Neural progenitor cell (in vitro differentiated cells): ENCODE results near the gene EDC4. TPM values are rescaled to one million over a fixed set of nuclear protein-coding genes. Genes with fewer than 3 reads are reported as not detected.

Experiments used
- DNase-seq: peaks from one replicate; pipeline ENCODE4 v3.0.0-alpha.2; 2016; ENCODE audit warnings: low spot score
- H2AFZ ChIP-seq: fragments of 200-600 bp; sonication (generic); replicated peaks from 2 replicates; pipeline ENCODE4 v1.6.1; 2016; ENCODE audit warnings: antibody characterized with exemption
- H3F3A ChIP-seq: fragments of 200-600 bp; sonication (generic); 2 replicates; pipeline ENCODE4 v1.6.1; 2016; ENCODE audit warnings: antibody characterized with exemption, low read depth
- H3K27ac ChIP-seq: fragments of 200-600 bp; sonication (generic); 2 replicates; pipeline ENCODE4 v1.5.1; 2016; ENCODE audit warnings: mild to moderate bottlenecking
- H3K27me3 ChIP-seq: fragments of 200-600 bp; sonication (generic); 2 replicates; pipeline ENCODE4 v1.6.1; 2016; ENCODE audit warnings: mild to moderate bottlenecking, moderate library complexity
- H3K36me3 ChIP-seq: fragments of 200-600 bp; sonication (generic); 2 replicates; pipeline ENCODE4 v1.5.1; 2016
- H3K4me1 ChIP-seq: fragments of 200-600 bp; sonication (generic); 2 replicates; pipeline ENCODE4 v1.6.1; 2016; ENCODE audit warnings: mixed run types
- H3K4me2 ChIP-seq: fragments of 200-600 bp; sonication (generic); 2 replicates; pipeline ENCODE4 v1.6.1; 2016
- H3K4me3 ChIP-seq: fragments of 200-600 bp; sonication (generic); 2 replicates; pipeline ENCODE4 v1.5.1; 2016
- H3K79me2 ChIP-seq: fragments of 200-600 bp; sonication (generic); 2 replicates; pipeline ENCODE4 v1.6.1; 2016; ENCODE audit warnings: low read depth
- H3K9ac ChIP-seq: fragments of 200-600 bp; sonication (generic); 2 replicates; pipeline ENCODE4 v1.6.1; 2016
- H3K9me3 ChIP-seq: fragments of 200-600 bp; sonication (generic); 2 replicates; pipeline ENCODE4 v1.5.1; 2016; ENCODE audit warnings: low read depth
- H4K20me1 ChIP-seq: fragments of 200-600 bp; sonication (generic); 2 replicates; pipeline ENCODE4 v1.6.1; 2016; ENCODE audit warnings: low read depth
- H3K27ac Mint-ChIP-seq: 3 replicates; pipeline ENCODE4 v1.8.0; 2021; ENCODE audit warnings: mixed read lengths
- H3K27me3 Mint-ChIP-seq: 2 replicates; pipeline ENCODE4 v1.8.0; 2022; ENCODE audit warnings: low read depth, mild to moderate bottlenecking, inconsistent platforms, moderate library complexity, mixed read lengths; ENCODE audit not compliant: insufficient read depth
- H3K36me3 Mint-ChIP-seq: 3 replicates; pipeline ENCODE4 v1.8.0; 2021; ENCODE audit warnings: mixed read lengths
- H3K4me1 Mint-ChIP-seq: 3 replicates; pipeline ENCODE4 v1.8.0; 2021; ENCODE audit warnings: mixed read lengths
- H3K4me3 Mint-ChIP-seq: 3 replicates; pipeline ENCODE4 v1.8.0; 2021; ENCODE audit warnings: mild to moderate bottlenecking, moderate library complexity, mixed read lengths
- H3K9me3 Mint-ChIP-seq: 3 replicates; pipeline ENCODE4 v1.8.0; 2020; ENCODE audit warnings: mixed read lengths
- EZH2 ChIP-seq: fragments of 200-600 bp; sonication (generic); IDR thresholded peaks from 2 replicates; pipeline ENCODE4 v1.6.1; 2017; ENCODE audit warnings: antibody characterized with exemption, mild to moderate bottlenecking, moderate library complexity
- EZH2phosphoT487 ChIP-seq: fragments of 200-600 bp; sonication (generic); IDR thresholded peaks from 2 replicates; pipeline ENCODE4 v1.6.1; 2017; ENCODE audit warnings: antibody characterized with exemption
- total RNA-seq: library from RNA; depleted of rRNA; stranded (reverse); fragments of >200 nt; gene quantifications from 2 replicates; pipeline ENCODE4 v1.2.3, GENCODE V29; 2015; ENCODE audit warnings: low replicate concordance
- TF ChIP-seq, protein P1 (sequence below): fragments of 200-600 bp; sonication (generic); IDR thresholded peaks from 2 replicates; pipeline ENCODE4 v1.5.1; 2017; ENCODE audit warnings: antibody characterized with exemption, mild to moderate bottlenecking

Gene EDC4
- total RNA-seq, 1 donor from 2014 or later = 32.7 TPM

DNA sequence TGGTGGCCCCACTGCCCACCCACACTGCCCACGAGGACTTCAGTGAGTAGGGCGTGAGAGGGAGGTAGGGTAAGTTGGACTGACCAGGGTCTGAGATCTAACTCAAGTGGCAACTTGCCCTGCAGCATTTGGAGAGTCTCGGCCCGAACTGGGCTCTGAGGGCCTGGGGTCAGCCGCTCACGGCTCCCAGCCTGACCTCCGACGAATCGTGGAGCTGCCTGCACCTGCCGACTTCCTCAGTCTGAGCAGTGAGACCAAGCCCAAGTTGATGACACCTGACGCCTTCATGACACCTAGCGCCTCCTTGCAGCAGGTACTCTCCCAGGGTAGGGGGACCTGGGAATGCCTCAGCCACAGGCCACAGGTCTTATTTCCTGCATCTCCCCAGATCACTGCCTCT lies 6.6 kb downstream of the EDC4 start:
- Histone ChIP-seq H4K20me1 (peaks cover 21% of the 10 kb centered on the region), H3K4me2 (no peak overlapping the region), H3K4me1 (peaks cover 3% of the 10 kb centered on the region), H3K27me3 (no peaks in the 10 kb centered on the region), H3K9me3 (no peaks in the 10 kb centered on the region), H3K79me2 (peaks cover 16% of the 10 kb centered on the region), H3K4me3 (no peak overlapping the region), H2AFZ (no peak overlapping the region), H3K9ac (no peak overlapping the region), H3K27ac (no peak overlapping the region), H3F3A (peaks cover 12% of the 10 kb centered on the region), H3K36me3 (no peaks in the 10 kb centered on the region)
- no peak for DNase-seq
- no peaks in the 10 kb centered on the region for H3K9me3 Mint-ChIP-seq
- no peak for TF ChIP-seq EZH2
- TF ChIP-seq, protein P1, sequence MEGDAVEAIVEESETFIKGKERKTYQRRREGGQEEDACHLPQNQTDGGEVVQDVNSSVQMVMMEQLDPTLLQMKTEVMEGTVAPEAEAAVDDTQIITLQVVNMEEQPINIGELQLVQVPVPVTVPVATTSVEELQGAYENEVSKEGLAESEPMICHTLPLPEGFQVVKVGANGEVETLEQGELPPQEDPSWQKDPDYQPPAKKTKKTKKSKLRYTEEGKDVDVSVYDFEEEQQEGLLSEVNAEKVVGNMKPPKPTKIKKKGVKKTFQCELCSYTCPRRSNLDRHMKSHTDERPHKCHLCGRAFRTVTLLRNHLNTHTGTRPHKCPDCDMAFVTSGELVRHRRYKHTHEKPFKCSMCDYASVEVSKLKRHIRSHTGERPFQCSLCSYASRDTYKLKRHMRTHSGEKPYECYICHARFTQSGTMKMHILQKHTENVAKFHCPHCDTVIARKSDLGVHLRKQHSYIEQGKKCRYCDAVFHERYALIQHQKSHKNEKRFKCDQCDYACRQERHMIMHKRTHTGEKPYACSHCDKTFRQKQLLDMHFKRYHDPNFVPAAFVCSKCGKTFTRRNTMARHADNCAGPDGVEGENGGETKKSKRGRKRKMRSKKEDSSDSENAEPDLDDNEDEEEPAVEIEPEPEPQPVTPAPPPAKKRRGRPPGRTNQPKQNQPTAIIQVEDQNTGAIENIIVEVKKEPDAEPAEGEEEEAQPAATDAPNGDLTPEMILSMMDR = no peak
- TF ChIP-seq EZH2phosphoT487 = no peak
- H3K4me1 Mint-ChIP-seq = peaks cover 10% of the 10 kb centered on the region
- no peak overlapping the region for H3K4me3 Mint-ChIP-seq
- peaks cover 2% of the 10 kb centered on the region for H3K27me3 Mint-ChIP-seq
- H3K27ac Mint-ChIP-seq = no peak overlapping the region
- peaks cover 16% of the 10 kb centered on the region for H3K36me3 Mint-ChIP-seq

DNA sequence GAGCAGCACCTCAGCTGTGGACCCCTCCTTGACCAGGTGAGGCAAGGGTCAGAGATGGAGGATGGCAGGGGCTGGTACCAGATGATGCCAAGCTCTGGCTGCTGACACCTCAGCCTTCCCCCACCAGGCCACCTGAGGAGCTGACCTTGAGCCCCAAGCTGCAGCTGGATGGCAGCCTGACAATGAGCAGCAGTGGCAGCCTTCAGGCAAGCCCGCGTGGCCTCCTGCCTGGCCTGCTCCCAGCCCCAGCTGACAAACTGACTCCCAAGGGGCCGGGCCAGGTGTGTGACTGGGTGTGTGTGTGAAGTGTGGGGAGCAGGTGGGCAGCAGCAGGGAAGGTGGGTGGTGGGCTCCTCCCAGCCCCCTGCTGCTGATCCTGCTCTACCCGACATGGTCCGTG lies 7.1 kb downstream of the EDC4 start:
- Histone ChIP-seq H2AFZ (no peak overlapping the region), H3K9ac (no peak overlapping the region), H4K20me1 (peaks cover 23% of the 10 kb centered on the region), H3K79me2 (peaks cover 11% of the 10 kb centered on the region), H3K4me2 (no peak overlapping the region), H3K36me3 (no peaks in the 10 kb centered on the region), H3K4me3 (no peak overlapping the region), H3K9me3 (no peaks in the 10 kb centered on the region), H3K27ac (no peak overlapping the region), H3K27me3 (no peaks in the 10 kb centered on the region), H3K4me1 (peaks cover 7% of the 10 kb centered on the region), H3F3A (peaks cover 15% of the 10 kb centered on the region)
- Mint-ChIP-seq H3K9me3 (no peaks in the 10 kb centered on the region), H3K36me3 (peaks cover 17% of the 10 kb centered on the region), H3K4me1 (peaks cover 9% of the 10 kb centered on the region), H3K27me3 (peaks cover 2% of the 10 kb centered on the region), H3K27ac (no peak overlapping the region), H3K4me3 (no peak overlapping the region)
- no peak for DNase-seq
- TF ChIP-seq EZH2 = no peak
- TF ChIP-seq, protein P1 = no peak
- no peak for TF ChIP-seq EZH2phosphoT487

DNA sequence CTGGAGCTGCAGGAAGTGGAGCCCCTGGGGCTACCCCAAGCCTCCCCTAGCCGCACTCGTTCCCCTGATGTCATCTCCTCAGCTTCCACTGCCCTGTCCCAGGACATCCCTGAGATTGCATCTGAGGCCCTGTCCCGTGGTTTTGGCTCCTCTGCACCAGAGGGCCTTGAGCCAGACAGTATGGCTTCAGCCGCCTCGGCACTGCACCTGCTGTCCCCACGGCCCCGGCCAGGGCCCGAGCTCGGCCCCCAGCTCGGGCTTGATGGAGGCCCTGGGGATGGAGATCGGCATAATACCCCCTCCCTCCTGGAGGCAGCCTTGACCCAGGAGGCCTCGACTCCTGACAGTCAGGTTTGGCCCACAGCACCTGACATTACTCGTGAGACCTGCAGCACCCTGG lies 7.7 kb downstream of the EDC4 start:
- no peak for TF ChIP-seq EZH2
- no peak for TF ChIP-seq EZH2phosphoT487
- TF ChIP-seq, protein P1 = no peak
- H3K36me3 ChIP-seq = no peaks in the 10 kb centered on the region
- H3K27ac Mint-ChIP-seq = no peak overlapping the region

More for the DNA sequence above, 7.7 kb downstream of the EDC4 start:
- H3K27me3 Mint-ChIP-seq = peaks cover 2% of the 10 kb centered on the region
- H3K9ac ChIP-seq = no peak overlapping the region
- no peak overlapping the region for H3K27ac ChIP-seq
- no peak overlapping the region for H3K4me2 ChIP-seq
- H3K79me2 ChIP-seq = peaks cover 4% of the 10 kb centered on the region
- no peak for DNase-seq
- no peaks in the 10 kb centered on the region for H3K9me3 ChIP-seq
- H3K4me3 ChIP-seq = no peak overlapping the region
- peaks cover 4% of the 10 kb centered on the region for H3K4me1 Mint-ChIP-seq
- peaks cover 20% of the 10 kb centered on the region for H3F3A ChIP-seq
- H4K20me1 ChIP-seq = peaks cover 28% of the 10 kb centered on the region
- H3K4me3 Mint-ChIP-seq = no peak overlapping the region
- no peaks in the 10 kb centered on the region for H3K9me3 Mint-ChIP-seq
- peaks cover 17% of the 10 kb centered on the region for H3K36me3 Mint-ChIP-seq
- no peaks in the 10 kb centered on the region for H3K27me3 ChIP-seq
- H3K4me1 ChIP-seq = peaks cover 11% of the 10 kb centered on the region
- no peak overlapping the region for H2AFZ ChIP-seq
